ENCODE data around the gene DKC1. TPM values are rescaled to one million over a fixed set of nuclear protein-coding genes. Genes with fewer than 3 reads are reported as not detected.

Gene DKC1
- total RNA-seq (2012; rRNA removed) (63.8 and 66.7 TPM in 2 replicates), polyA plus RNA-seq (2012; rRNA removed) (42.9 and 49.9 TPM in 2 replicates), Bru-seq, nascent RNA (percentile 81 among the genes with signal in this experiment), BruChase-seq, experiment 1, labeled RNA remaining after a 6-hour chase (percentile 82 among the genes with signal in this experiment), BruChase-seq, experiment 2, labeled RNA remaining after a 2-hour chase (percentile 84 among the genes with signal in this experiment)
- polyA plus RNA-seq (2012; cell fraction: cytosol; rRNA removed), result 14.1 and 16.9 TPM in 2 replicates
- 17.0 and 55.5 TPM in 2 replicates for polyA plus RNA-seq (2012; cell fraction: nucleus; rRNA removed; ENCODE audit: low replicate concordance)
- long read RNA-seq, transcript DKC1-201 (15 exons, 2,577 nt), result major isoform, 32 of 67 reads
- long read RNA-seq, partial matches to known transcripts, result 28 of 67 reads
- long read RNA-seq, other reads (novel, unspliced or antisense), result 7 of 67 reads

GRCh38 chrX:154762537-154763296 is at the start of gene DKC1:
DKC1 (plus strand) TSS chrX:154762864; CDS start chrX:154762966, 102 bp downstream.
- H3K4me3 ChIP-seq (ENCODE audit: insufficient read depth, low read depth, low read length), result peak within 1 kb of the TSS; percentile 81
- H3K4me1 ChIP-seq (ENCODE audit: control insufficient read depth, insufficient read depth, low read length), result no peaks in the 10 kb centered on the region
- intact Hi-C loops (cut with micrococcal nuclease) (loop anchor here (1.0 kb wide), 1 partner anchor 39 kb away; no protein-coding TSS in a partner anchor), dilution Hi-C loops (cut with HindIII; ENCODE audit: low sequenced_read_pairs, unreplicated experiment) (no loop called here), in situ Hi-C loops (cut with MboI; ENCODE audit: low sequenced_read_pairs) (no loop called here)
- no peaks in the 10 kb centered on the region for H3K9me3 ChIP-seq (ENCODE audit: control insufficient read depth, insufficient read depth, low read length)
- peak within 1 kb of the TSS; percentile 93 for H4K91ac ChIP-seq (ENCODE audit: insufficient read depth, low read depth, low read length)
- no peaks in the 10 kb centered on the region; the same call in 1 of the 2 replicates for H4K20me1 ChIP-seq (ENCODE audit: insufficient read depth, low read length)
- H2BK15ac ChIP-seq (ENCODE audit: low read depth, low read length), result 0 out of 3 replicates have a peak within 1 kb of the TSS, but pooled peaks have one; percentile 59
- no peaks in the 10 kb centered on the region for H3K27me3 ChIP-seq (ENCODE audit: control insufficient read depth, insufficient read depth, low read length)
- ATAC-seq (ENCODE audit: low read depth) (peak; percentile 97), DNase-seq (peak; percentile 94)
- H2AK9ac ChIP-seq (replicated peaks; ENCODE audit: low read depth, low read length, poor library complexity), result peak within 1 kb of the TSS; percentile 66
- peak within 1 kb of the TSS; percentile 94 for H2AFZ ChIP-seq (replicated peaks; ENCODE audit: low read length, poor library complexity)
- H2BK120ac ChIP-seq (ENCODE audit: low read depth, low read length), result peak within 1 kb of the TSS; percentile 48; the same call in 1 of the 2 replicates
- peak within 1 kb of the TSS; percentile 78; the same call in 1 of the 2 replicates for H3K18ac ChIP-seq (ENCODE audit: low read depth, low read length)
- CTCF ChIA-PET, result interaction anchor here (1.9 kb wide), 1 partner anchor 14 kb away, joined by 4 read pairs; no protein-coding TSS in a partner anchor
- peak within 1 kb of the TSS; percentile 94 for H2BK5ac ChIP-seq (ENCODE audit: low read depth, low read length, poor library complexity, severe bottlenecking)
- H4K8ac ChIP-seq (ENCODE audit: low read depth in 2 of 2, low read length in 2 of 2), result peak within 1 kb of the TSS; percentile 75 to 99
- H3K23ac ChIP-seq (ENCODE audit: low read depth, low read length), result peak within 1 kb of the TSS; percentile 41
- no TSS peak for BruUV-seq (replicated peaks)
- H4K5ac ChIP-seq (ENCODE audit: low read depth, low read length), result peak within 1 kb of the TSS; percentile 89
- H3K4ac ChIP-seq (ENCODE audit: low read depth, low read length), result peak within 1 kb of the TSS; percentile 82
- H2BK20ac ChIP-seq (ENCODE audit: low read depth, low read length), result peak within 1 kb of the TSS; percentile 51; the same call in 1 of the 2 replicates
- peaks cover 10 to 14% of the 10 kb centered on the region in 2 experiments; a peak in 3 of 4 replicates for H3K79me1 ChIP-seq (ENCODE audit: low read depth in 1 of 2, low read length in 2 of 2)
- H3K9ac ChIP-seq (ENCODE audit: low read depth, low read length), result peak within 1 kb of the TSS; percentile 95
- H3K36me3 ChIP-seq (ENCODE audit: control insufficient read depth, insufficient read depth, low read length), result peaks cover 13% of the 10 kb centered on the region
- H3K4me2 ChIP-seq (ENCODE audit: low read depth, low read length), result peak within 1 kb of the TSS; percentile 87
- no peaks in the 10 kb centered on the region for H3K9me1 ChIP-seq (ENCODE audit: insufficient read depth, low read length)
- peak within 1 kb of the TSS; percentile 95; the same call in 1 of the 2 replicates for H3K56ac ChIP-seq (ENCODE audit: extremely low read depth, insufficient read depth, low read length)
- H3K27ac ChIP-seq (ENCODE audit: insufficient read depth, low read length), result peak within 1 kb of the TSS; percentile 95
- POLR2A ChIA-PET (ENCODE audit: unreplicated experiment), result no interaction called here
- WGBS, 2 experiments (ENCODE audit: extremely low coverage in 2 of 2, insufficient read length in 1 of 2), result 34% methylated on average over 53 of the region's 84 CpGs; no CpG with 5 or more reads in 1 of the 2 experiments
- H2AK5ac ChIP-seq (ENCODE audit: low read depth, low read length), result peak within 1 kb of the TSS; percentile 74
- H3K14ac ChIP-seq (replicated peaks; ENCODE audit: low read depth, low read length), result peak within 1 kb of the TSS; percentile 92
- TF ChIP-seq CEBPB (IDR thresholded peaks at IDR 0.05; ENCODE audit: low read depth, low read length), result peak; percentile 94
- TF ChIP-seq BHLHE40 (IDR thresholded peaks at IDR 0.05; ENCODE audit: low read depth, low read length), result no peak
- no peak for TF ChIP-seq CHD1 (IDR thresholded peaks at IDR 0.05; ENCODE audit: low read depth, low read length)
- no peak for TF ChIP-seq USF2 (IDR thresholded peaks at IDR 0.05; ENCODE audit: low read depth, low read length)
- peak; percentile 70; the same call in 1 of the 2 replicates for TF ChIP-seq POLR2A (IDR thresholded peaks at IDR 0.05; ENCODE audit: low read depth, low read length)
- no peak for TF ChIP-seq RCOR1 (IDR thresholded peaks at IDR 0.05; ENCODE audit: insufficient replicate concordance, low read length)
- no peak; the same call in 1 of the 2 replicates for TF ChIP-seq MAZ (IDR thresholded peaks at IDR 0.05; ENCODE audit: borderline replicate concordance, low read depth, low read length)
- no peak for TF ChIP-seq SMC3 (IDR thresholded peaks at IDR 0.05; ENCODE audit: low read depth, low read length)
- TF ChIP-seq CTCF (conservative IDR thresholded peaks at IDR 0.05; ENCODE audit: low read depth, low read length), result peak; percentile 7; the same call in 1 of the 2 replicates
- no peak for TF ChIP-seq RFX5 (IDR thresholded peaks at IDR 0.05; ENCODE audit: low read depth, low read length)
- peak; percentile 75; the same call in 1 of the 2 replicates for TF ChIP-seq MXI1 (IDR thresholded peaks at IDR 0.05; ENCODE audit: borderline replicate concordance, low read depth, low read length)
- no peak for TF ChIP-seq NFE2L2 (IDR thresholded peaks at IDR 0.05; ENCODE audit: low read depth, low read length)
- TF ChIP-seq FOS (IDR thresholded peaks at IDR 0.05; ENCODE audit: low read depth, low read length), result no peak
